IMR-90 (cell line): ENCODE results near the gene SDR39U1.

ENCODE experiments used
- CTCF ChIP-seq: conservative IDR thresholded peaks from 2 replicates; pipeline ENCODE4 v1.5.1; 2012; ENCODE audit warnings: mild to moderate bottlenecking, low read depth, low read length, improper control_type of control experiment
- FOS ChIP-seq: fragments of 150-350 bp; IDR thresholded peaks from 2 replicates; pipeline ENCODE4 v1.6.1; 2016; ENCODE audit warnings: low read depth, low read length
- NFE2L2 ChIP-seq: fragments of 150-350 bp; IDR thresholded peaks from 2 replicates; pipeline ENCODE4 v1.6.1; 2016; ENCODE audit warnings: low read depth, mild to moderate bottlenecking, low read length
- POLR2A ChIP-seq: IDR thresholded peaks from 2 replicates; pipeline ENCODE4 v1.6.1; 2012; ENCODE audit warnings: mild to moderate bottlenecking, low read depth, low read length
- RFX5 ChIP-seq: IDR thresholded peaks from 2 replicates; pipeline ENCODE4 v1.8.0; 2012; ENCODE audit warnings: low read depth, mild to moderate bottlenecking, low read length, moderate library complexity
- USF2 ChIP-seq: fragments of 150-350 bp; IDR thresholded peaks from 2 replicates; pipeline ENCODE4 v1.6.1; 2017; ENCODE audit warnings: mild to moderate bottlenecking, antibody characterized with exemption, low read length, low read depth

- TF ChIP-seq CTCF (peak; percentile 41), FOS (no peak), POLR2A (no peak), USF2 (no peak), NFE2L2 (no peak), RFX5 (no peak)
Observed at GRCh38 chr14:24392325-24393091, 50.1 kb downstream of the SDR39U1 start.
